Prostate gland (tissue), 2 donors: ENCODE results near the gene HELB.

Source experiments
- POLR2A ChIP-seq: fragments of 450-650 bp; IDR thresholded peaks from one replicate; pipeline ENCODE4 v1.6.1; 2016; ENCODE audit warnings: antibody characterized with exemption, mild to moderate bottlenecking
- TF ChIP-seq, protein P1 (sequence below), 4 experiments: fragments of 200-600 bp in 2 of 4; fragments of 450-650 bp in 2 of 4; sonication (generic) in 2 of 4; IDR thresholded peaks; 1 replicate in 3 of 4; 2 replicates in 1 of 4; pipeline ENCODE4 v1.5.1; 2016 to 2019; ENCODE audit warnings: antibody characterized with exemption in 4 of 4, mild to moderate bottlenecking in 2 of 4, moderate library complexity in 2 of 4

DNA sequence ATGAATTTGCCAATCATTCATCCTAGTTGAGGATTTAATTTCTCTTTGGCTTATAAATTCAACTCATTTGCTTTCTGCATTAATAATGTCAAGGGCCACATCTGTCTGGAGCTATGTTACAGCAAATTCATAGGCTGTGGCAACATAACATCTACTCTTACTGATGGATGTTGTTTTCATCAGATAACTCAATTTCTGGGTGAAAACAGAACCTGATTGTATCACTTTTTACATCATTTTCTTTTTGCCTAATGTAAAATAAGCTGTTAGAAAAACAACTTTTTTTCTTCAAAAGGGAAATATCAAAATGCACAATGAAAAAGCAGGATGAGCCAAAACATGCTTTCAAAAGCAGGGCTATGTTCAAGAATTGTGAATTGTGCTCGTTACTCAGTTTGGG is 73.3 kb downstream of the HELB start:
- TF ChIP-seq, protein P1, sequence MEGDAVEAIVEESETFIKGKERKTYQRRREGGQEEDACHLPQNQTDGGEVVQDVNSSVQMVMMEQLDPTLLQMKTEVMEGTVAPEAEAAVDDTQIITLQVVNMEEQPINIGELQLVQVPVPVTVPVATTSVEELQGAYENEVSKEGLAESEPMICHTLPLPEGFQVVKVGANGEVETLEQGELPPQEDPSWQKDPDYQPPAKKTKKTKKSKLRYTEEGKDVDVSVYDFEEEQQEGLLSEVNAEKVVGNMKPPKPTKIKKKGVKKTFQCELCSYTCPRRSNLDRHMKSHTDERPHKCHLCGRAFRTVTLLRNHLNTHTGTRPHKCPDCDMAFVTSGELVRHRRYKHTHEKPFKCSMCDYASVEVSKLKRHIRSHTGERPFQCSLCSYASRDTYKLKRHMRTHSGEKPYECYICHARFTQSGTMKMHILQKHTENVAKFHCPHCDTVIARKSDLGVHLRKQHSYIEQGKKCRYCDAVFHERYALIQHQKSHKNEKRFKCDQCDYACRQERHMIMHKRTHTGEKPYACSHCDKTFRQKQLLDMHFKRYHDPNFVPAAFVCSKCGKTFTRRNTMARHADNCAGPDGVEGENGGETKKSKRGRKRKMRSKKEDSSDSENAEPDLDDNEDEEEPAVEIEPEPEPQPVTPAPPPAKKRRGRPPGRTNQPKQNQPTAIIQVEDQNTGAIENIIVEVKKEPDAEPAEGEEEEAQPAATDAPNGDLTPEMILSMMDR (IDR thresholded peaks at IDR 0.05) = no peak
- TF ChIP-seq POLR2A = no peak
